H1 (cell line): ENCODE data around the gene PDPK1. TPM values are rescaled to one million over a fixed set of nuclear protein-coding genes. Genes with fewer than 3 reads are reported as not detected.

ENCODE experiments used
- CTCF ChIA-PET: fragments of 300-600 bp; sonication (Branson Sonifier 250); formaldehyde crosslinking; loops from one replicate; lab custom pipeline; 2021; ENCODE audit not compliant: partially characterized antibody; lab: Charles Lee
- POLR2A ChIA-PET: fragments of 300-600 bp; sonication (Branson Sonifier 250); formaldehyde crosslinking; loops from one replicate; lab custom pipeline; 2021; ENCODE audit warnings: inconsistent platforms; ENCODE audit not compliant: partially characterized antibody; lab: Charles Lee
- DNase-seq, 2 experiments: peaks; one replicate each; pipeline versions ENCODE4 v3.0.0 to v3.0.0-alpha.2; 2010 to 2022; ENCODE audit warnings: low spot score in 2 of 2, low read depth in 1 of 2, mixed read lengths in 1 of 2
- FAIRE-seq: peaks from 2 replicates; lab custom pipeline; 2011; peaks lifted over from hg19 to GRCh38; lab: Jason Lieb, UNC
- H2AFZ ChIP-seq: 2 replicates; pipeline ENCODE4 v1.8.1; 2012; ENCODE audit warnings: low read length, inconsistent platforms
- H2AK5ac ChIP-seq: 2 replicates; pipeline ENCODE4 v1.6.1; 2013; ENCODE audit warnings: low read depth, low read length
- H2BK120ac ChIP-seq: replicated peaks from 2 replicates; pipeline ENCODE3; 2013; ENCODE audit warnings: low read depth, low read length, inconsistent platforms
- H2BK12ac ChIP-seq: 2 replicates; pipeline ENCODE4 v1.6.1; 2013; ENCODE audit warnings: low read depth, low read length
- H2BK15ac ChIP-seq: 2 replicates; pipeline ENCODE4 v1.6.1; 2013; ENCODE audit warnings: low read length
- H2BK20ac ChIP-seq: 2 replicates; pipeline ENCODE4 v1.6.1; 2013; ENCODE audit warnings: low read length
- H2BK5ac ChIP-seq: 2 replicates; pipeline ENCODE4 v1.6.1; 2013; ENCODE audit warnings: low read depth, low read length
- H3K14ac ChIP-seq: 2 replicates; pipeline ENCODE4 v1.6.1; 2013; ENCODE audit warnings: inconsistent platforms; ENCODE audit not compliant: insufficient read length
- H3K18ac ChIP-seq: 2 replicates; pipeline ENCODE4 v1.6.1; 2013; ENCODE audit warnings: low read length; ENCODE audit errors: extremely low read depth
- H3K23ac ChIP-seq: 2 replicates; pipeline ENCODE4 v1.6.1; 2013; ENCODE audit warnings: inconsistent platforms; ENCODE audit not compliant: insufficient read length
- H3K23me2 ChIP-seq: 2 replicates; pipeline ENCODE4 v1.6.1; 2013; ENCODE audit warnings: low read depth, low read length
- H3K27ac ChIP-seq: 2 replicates; pipeline ENCODE4 v1.6.1; 2011; ENCODE audit warnings: low read depth, low read length, inconsistent platforms
- H3K27me3 ChIP-seq, 4 experiments: replicated peaks in 1 of 4; 1 replicate in 1 of 4; 2 replicates in 3 of 4; pipeline versions ENCODE4 v1.6.1 to v1.8.1; 2011 to 2013; ENCODE audit warnings: low read length in 3 of 4, mild to moderate bottlenecking in 3 of 4, inconsistent platforms in 2 of 4, mixed read lengths in 2 of 4, moderate library complexity in 1 of 4; ENCODE audit not compliant: control insufficient read depth in 3 of 4, insufficient read depth in 3 of 4; ENCODE audit errors: extremely low read depth in 1 of 4
- H3K36me3 ChIP-seq, 4 experiments: 2 replicates each; pipeline versions ENCODE4 v1.6.1 to v1.8.1; 2011 to 2013; ENCODE audit warnings: mild to moderate bottlenecking in 4 of 4, low read length in 3 of 4, moderate library complexity in 2 of 4, control low read depth in 1 of 4, inconsistent platforms in 1 of 4; ENCODE audit not compliant: insufficient read depth in 4 of 4, control insufficient read depth in 2 of 4
- H3K4ac ChIP-seq: replicated peaks from 2 replicates; pipeline ENCODE3; 2013; ENCODE audit warnings: low read length, low read depth, mixed read lengths, inconsistent platforms; ENCODE audit not compliant: insufficient read length
- H3K4me1 ChIP-seq, 4 experiments: replicated peaks in 1 of 4; 1 replicate in 1 of 4; 2 replicates in 3 of 4; pipeline versions ENCODE4 v1.6.1 to v1.8.1; 2011 to 2013; ENCODE audit warnings: low read length in 3 of 4, inconsistent platforms in 2 of 4, mixed read lengths in 1 of 4; ENCODE audit not compliant: insufficient read depth in 4 of 4, control insufficient read depth in 3 of 4
- H3K4me2 ChIP-seq, 2 experiments: 2 replicates each; pipeline versions ENCODE4 v1.6.1 to v1.8.1; 2011 to 2013; ENCODE audit warnings: low read depth in 2 of 2, low read length in 2 of 2, control low read depth in 1 of 2, inconsistent platforms in 1 of 2, mild to moderate bottlenecking in 1 of 2; ENCODE audit not compliant: insufficient read depth in 1 of 2
- H3K4me3 ChIP-seq, 4 experiments: fragments of 200-600, 300-600 bp in 1 of 4; sonication (generic), shearing (Covaris generic), sonication (Bioruptor Twin) in 1 of 4; 2 replicates each; pipeline versions ENCODE4 v1.5.1 to v1.8.1; 2011 to 2016; ENCODE audit warnings: low read length in 4 of 4, low read depth in 3 of 4, control low read depth in 2 of 4, inconsistent platforms in 2 of 4, mild to moderate bottlenecking in 2 of 4, mixed read lengths in 1 of 4, moderate library complexity in 1 of 4; ENCODE audit not compliant: insufficient read depth in 2 of 4; ENCODE audit errors: extremely low read depth in 1 of 4
- H3K56ac ChIP-seq: replicated peaks from 2 replicates; pipeline ENCODE3; 2013; ENCODE audit warnings: low read depth, mild to moderate bottlenecking, mixed read lengths, low read length, inconsistent platforms; ENCODE audit not compliant: insufficient read length
- H3K79me1 ChIP-seq: 2 replicates; pipeline ENCODE4 v1.6.1; 2013; ENCODE audit warnings: low read depth, low read length, control low read depth
- H3K79me2 ChIP-seq, 2 experiments: 2 replicates each; pipeline versions ENCODE4 v1.6.1 to v1.8.1; 2012 to 2013; ENCODE audit warnings: low read length in 2 of 2, mild to moderate bottlenecking in 2 of 2, inconsistent platforms in 1 of 2; ENCODE audit not compliant: insufficient read depth in 2 of 2, control insufficient read depth in 1 of 2
- H3K9ac ChIP-seq, 4 experiments: replicated peaks in 1 of 4; 1 replicate in 1 of 4; 2 replicates in 3 of 4; pipeline versions ENCODE4 v1.6.1 to v1.8.1; 2011 to 2013; ENCODE audit warnings: low read depth in 3 of 4, low read length in 3 of 4, control low read depth in 2 of 4, mild to moderate bottlenecking in 2 of 4, moderate library complexity in 2 of 4, inconsistent platforms in 1 of 4; ENCODE audit errors: extremely low read depth in 1 of 4
- H3K9me3 ChIP-seq, 2 experiments: 2 replicates each; pipeline versions ENCODE4 v1.6.1 to v1.8.1; 2012 to 2013; ENCODE audit warnings: mild to moderate bottlenecking in 2 of 2, moderate library complexity in 2 of 2, control low read depth in 1 of 2, inconsistent platforms in 1 of 2, low read depth in 1 of 2, low read length in 1 of 2, mixed read lengths in 1 of 2; ENCODE audit not compliant: insufficient read depth in 2 of 2
- H4K20me1 ChIP-seq, 2 experiments: replicated peaks in 1 of 2; 2 replicates each; pipeline versions ENCODE3 to v1.8.1; 2011 to 2013; ENCODE audit warnings: inconsistent platforms in 2 of 2, low read length in 2 of 2, mild to moderate bottlenecking in 1 of 2; ENCODE audit not compliant: insufficient read depth in 2 of 2, control insufficient read depth in 1 of 2
- H4K5ac ChIP-seq: 2 replicates; pipeline ENCODE4 v1.6.1; 2013; ENCODE audit warnings: low read length, low read depth, mixed read lengths, inconsistent platforms; ENCODE audit not compliant: insufficient read length
- H4K8ac ChIP-seq: 2 replicates; pipeline ENCODE4 v1.8.0; 2013; ENCODE audit warnings: mild to moderate bottlenecking, moderate library complexity, low read length, inconsistent platforms; ENCODE audit not compliant: insufficient read depth; ENCODE audit errors: extremely low read depth
- H4K91ac ChIP-seq: replicated peaks from 2 replicates; pipeline ENCODE3; 2013; ENCODE audit warnings: low read length, mixed read lengths, inconsistent platforms; ENCODE audit not compliant: insufficient read length
- CREB1 ChIP-seq: IDR thresholded peaks from 2 replicates; pipeline ENCODE4 v1.6.1; 2012; ENCODE audit warnings: inconsistent platforms
- KDM5A ChIP-seq: fragments of 200-600 bp; IDR thresholded peaks from 2 replicates; pipeline ENCODE4 v1.7.1; 2012; ENCODE audit warnings: mild to moderate bottlenecking, low read length, inconsistent platforms, mixed read lengths
- NANOG ChIP-seq: IDR thresholded peaks from 2 replicates; pipeline ENCODE4 v1.6.1; 2011; ENCODE audit warnings: low read length, low read depth, mild to moderate bottlenecking, inconsistent platforms; ENCODE audit not compliant: insufficient read depth, poor library complexity, severe bottlenecking
- RBBP5 ChIP-seq: IDR thresholded peaks from 2 replicates; pipeline ENCODE4 v1.7.1; 2012; ENCODE audit warnings: low read depth, mild to moderate bottlenecking, inconsistent platforms, low read length, moderate library complexity, borderline replicate concordance
- SP4 ChIP-seq: IDR thresholded peaks from 2 replicates; pipeline ENCODE4 v1.6.1; 2012; ENCODE audit warnings: low read length, inconsistent platforms
- TAF7 ChIP-seq: optimal IDR thresholded peaks from 2 replicates; pipeline ENCODE3; 2011; ENCODE audit warnings: low read depth, mild to moderate bottlenecking, inconsistent platforms, low read length, moderate library complexity, borderline replicate concordance
- WGBS, 2 experiments: shearing (Covaris generic) in 1 of 2; methylation state at CpG; one replicate each; pipeline versions ENCODE4 v1.1.6 to v1.1.7; 2013 to 2015; ENCODE audit warnings: low lambda C conversion rate in 2 of 2, mixed read lengths in 2 of 2, inconsistent platforms in 1 of 2, low coverage in 1 of 2, missing lambda C conversion rate in 1 of 2; ENCODE audit not compliant: insufficient replicate concordance in 2 of 2, insufficient coverage in 1 of 2, insufficient read length in 1 of 2; ENCODE audit errors: extremely low coverage in 1 of 2, missing lambda C conversion rate in 1 of 2; 5-methylcytosine and 5-hydroxymethylcytosine counted together
- polyA plus RNA-seq, 7 experiments: library from polyadenylated mRNA; depleted of rRNA in 3 of 7; stranded (reverse) in 5 of 7; unstranded in 2 of 7; fragments of >200 nt in 5 of 7; fragments of 200-250 nt in 2 of 7; gene quantifications; 1 replicate in 5 of 7; 2 replicates in 1 of 7; 4 replicates in 1 of 7; pipeline versions ENCODE4 v1.2.1 to v1.2.3, GENCODE V29; 2011 to 2013; ENCODE audit warnings: missing spikeins in 2 of 7, mixed read lengths in 2 of 7
- total RNA-seq: library from RNA; stranded (reverse); fragmentation: NEBNext Ultra II Directional; extraction: Animal tissue kit (Norgen Biotek cat#: 25700); gene quantifications from 2 replicates; pipeline ENCODE4 v1.2.1, GENCODE V29; 2021

PDPK1 gene
- total and polyA plus RNA-seq, 2 of the 8 experiments (the other 6 are each of a cell fraction or from before 2014, with no cell fraction given), result 17.1 to 27.8 TPM

DNA sequence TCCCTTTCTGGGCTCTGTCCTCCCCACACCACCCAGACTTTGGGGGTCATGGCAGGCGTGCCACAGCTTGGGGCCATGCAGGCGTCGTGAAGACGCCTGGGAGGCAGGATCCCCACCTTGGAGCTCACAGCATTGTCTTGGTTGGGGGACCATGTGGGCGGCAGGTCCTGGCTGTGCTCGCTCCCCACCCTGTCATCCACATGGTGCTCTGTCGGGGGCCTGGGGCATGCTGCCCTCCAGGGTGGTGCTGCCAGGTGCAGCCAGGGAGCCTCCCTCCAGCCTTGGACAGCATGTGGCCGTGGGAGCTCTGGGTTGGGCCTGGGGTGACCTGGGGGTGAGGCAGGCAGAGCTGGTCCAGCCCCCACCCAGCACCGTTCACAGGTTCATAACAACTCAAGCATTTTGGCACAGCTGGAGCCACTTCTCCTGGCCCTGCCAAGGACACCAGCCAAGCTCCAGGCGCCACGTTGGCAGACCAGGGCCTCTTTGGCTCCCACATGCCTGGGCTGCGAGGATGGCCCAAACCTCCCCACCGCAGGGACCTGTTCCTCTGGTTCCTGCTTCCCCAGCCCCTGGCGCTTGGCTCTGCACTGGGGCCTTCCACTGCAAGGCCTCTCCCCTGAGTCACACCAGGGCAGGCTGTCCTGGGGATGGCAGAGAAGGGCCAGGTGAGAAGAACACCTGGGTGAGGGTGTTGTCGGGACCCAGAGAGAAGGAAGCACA, 39.1 kb upstream of the PDPK1 start:
- WGBS, 2 experiments, result 90% methylated on average over 14 of the region's 15 CpGs; no CpG with 5 or more reads in 1 of the 2 experiments
- Histone ChIP-seq H4K8ac (no peak overlapping the region), H3K4ac (no peak overlapping the region), H3K56ac (no peak overlapping the region), H3K27ac (no peak overlapping the region), H3K18ac (no peak overlapping the region), H3K14ac (no peak overlapping the region), H4K91ac (no peak overlapping the region), H3K27me3 (no peaks in the 10 kb centered on the region; a peak in 1 of 7 replicates), H3K79me1 (no peaks in the 10 kb centered on the region; the same call in 1 of the 2 replicates), H2BK20ac (no peak overlapping the region), H3K4me1 (peaks cover 0 to 16% (median 9%) of the 10 kb centered on the region in 4 experiments; a peak in 6 of 7 replicates), H4K20me1 (peaks cover 2 to 4% of the 10 kb centered on the region in 2 experiments), H3K36me3 (peaks cover 0 to 15% (median 4%) of the 10 kb centered on the region in 4 experiments; a peak in 4 of 8 replicates), H3K23ac (no peak overlapping the region), H2BK120ac (no peak overlapping the region), H2AFZ (no peak overlapping the region), H2BK12ac (no peak overlapping the region), H3K23me2 (no peaks in the 10 kb centered on the region), H3K9me3 (no peaks in the 10 kb centered on the region), H3K79me2 (no peaks in the 10 kb centered on the region), H3K9ac (no peak overlapping the region), H3K4me2 (no peak overlapping the region), H2BK5ac (no peak overlapping the region), H4K5ac (no peak overlapping the region), H2AK5ac (no peak overlapping the region), H2BK15ac (no peak overlapping the region), H3K4me3 (no peak overlapping the region)
- TF ChIP-seq NANOG (no peak), KDM5A (no peak), RBBP5 (no peak), CREB1 (no peak), TAF7 (no peak), SP4 (no peak)
- ChIA-PET CTCF (interaction anchor here (0.5 to 1.3 kb wide), 6 partner anchors 9 to 248 kb away, joined by 3 to 4 read pairs (median 4); partner anchors contain the start of gene ECI1), POLR2A (no interaction called here)
- FAIRE-seq (no peak), DNase-seq (no peak)
